GM18526 (cell line): Measurements from ENCODE around the gene CDK10.

ENCODE experiments used
- POLR2A ChIP-seq: IDR thresholded peaks from 3 replicates; pipeline ENCODE4 v1.6.1; 2011; ENCODE audit not compliant: insufficient read length; ENCODE audit errors: extremely low read depth

The CDK10 gene

DNA sequence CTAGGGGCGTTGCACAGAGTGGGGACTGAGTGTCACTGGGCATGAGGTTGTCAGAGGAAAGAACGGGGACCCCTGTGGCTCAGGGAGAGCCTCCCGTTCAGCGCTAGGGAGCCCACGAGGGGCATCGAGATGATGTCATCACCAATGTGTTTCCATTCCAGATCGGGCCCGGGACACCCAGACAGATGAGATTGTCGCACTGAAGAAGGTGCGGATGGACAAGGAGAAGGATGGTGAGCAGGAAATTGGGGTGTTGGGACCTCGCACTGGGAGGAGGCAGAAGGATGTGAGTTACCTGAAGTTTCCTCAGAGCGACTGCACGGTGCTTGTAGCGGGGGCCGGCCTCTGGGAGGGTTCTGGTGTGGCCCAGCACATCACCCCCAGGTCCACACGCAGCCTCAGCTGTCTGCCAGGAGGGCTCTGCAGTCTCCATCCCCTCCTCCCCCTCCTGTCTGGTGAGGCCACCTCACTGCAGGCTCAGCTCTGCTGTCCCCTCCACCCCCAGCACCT is 4.0 kb downstream of the CDK10 start:
- TF ChIP-seq POLR2A = no peak

GRCh38 chr16:89691231-89691985 is 4.9 kb downstream of the CDK10 start:
- no peak for TF ChIP-seq POLR2A

- TF ChIP-seq POLR2A = no peak
These were observed 5.6 kb downstream of the CDK10 start for GRCh38 chr16:89691986-89692569.

GRCh38 chr16:89693289-89693731 is 6.8 kb downstream of the CDK10 start:
- TF ChIP-seq POLR2A = no peak

- no peak for TF ChIP-seq POLR2A
These were observed 7.7 kb downstream of the CDK10 start for GRCh38 chr16:89693931-89694783.

- TF ChIP-seq POLR2A = no peak
These were observed 8.8 kb downstream of the CDK10 start for GRCh38 chr16:89695086-89695874.

- TF ChIP-seq POLR2A = no peak
These were observed 9.6 kb downstream of the CDK10 start for GRCh38 chr16:89695875-89696669.

DNA sequence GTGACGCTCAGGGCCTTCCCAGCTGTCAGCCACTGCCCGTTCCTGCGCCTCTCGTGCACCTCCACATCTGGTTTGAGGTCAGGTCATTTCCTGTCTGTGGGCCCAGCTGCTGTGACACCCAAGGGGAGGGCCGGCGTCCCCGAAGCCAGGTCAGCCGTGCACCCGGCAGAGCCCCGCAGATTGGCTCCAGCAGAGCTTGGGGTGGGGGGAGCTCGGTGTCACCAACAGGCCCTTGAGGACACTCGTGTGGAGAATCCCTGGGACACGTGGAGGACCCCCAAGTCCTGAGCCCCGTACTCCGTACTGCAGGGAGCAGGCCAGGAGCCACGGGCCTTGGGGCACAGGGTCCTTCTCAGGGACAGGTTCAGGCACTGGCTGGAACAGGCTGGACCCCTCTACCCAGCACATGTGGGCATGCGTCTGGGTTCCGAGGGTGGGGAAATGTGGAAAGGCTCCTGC is 10.2 kb downstream of the CDK10 start:
- TF ChIP-seq POLR2A = no peak

GRCh38 chr16:89697161-89697615 is 10.7 kb downstream of the CDK10 start:
- TF ChIP-seq POLR2A = no peak

- no peak for TF ChIP-seq POLR2A
These were observed 11.3 kb downstream of the CDK10 start for GRCh38 chr16:89697616-89698331.

- TF ChIP-seq POLR2A = no peak
These were observed 13.7 kb downstream of the CDK10 start for GRCh38 chr16:89700100-89700648.

DNA sequence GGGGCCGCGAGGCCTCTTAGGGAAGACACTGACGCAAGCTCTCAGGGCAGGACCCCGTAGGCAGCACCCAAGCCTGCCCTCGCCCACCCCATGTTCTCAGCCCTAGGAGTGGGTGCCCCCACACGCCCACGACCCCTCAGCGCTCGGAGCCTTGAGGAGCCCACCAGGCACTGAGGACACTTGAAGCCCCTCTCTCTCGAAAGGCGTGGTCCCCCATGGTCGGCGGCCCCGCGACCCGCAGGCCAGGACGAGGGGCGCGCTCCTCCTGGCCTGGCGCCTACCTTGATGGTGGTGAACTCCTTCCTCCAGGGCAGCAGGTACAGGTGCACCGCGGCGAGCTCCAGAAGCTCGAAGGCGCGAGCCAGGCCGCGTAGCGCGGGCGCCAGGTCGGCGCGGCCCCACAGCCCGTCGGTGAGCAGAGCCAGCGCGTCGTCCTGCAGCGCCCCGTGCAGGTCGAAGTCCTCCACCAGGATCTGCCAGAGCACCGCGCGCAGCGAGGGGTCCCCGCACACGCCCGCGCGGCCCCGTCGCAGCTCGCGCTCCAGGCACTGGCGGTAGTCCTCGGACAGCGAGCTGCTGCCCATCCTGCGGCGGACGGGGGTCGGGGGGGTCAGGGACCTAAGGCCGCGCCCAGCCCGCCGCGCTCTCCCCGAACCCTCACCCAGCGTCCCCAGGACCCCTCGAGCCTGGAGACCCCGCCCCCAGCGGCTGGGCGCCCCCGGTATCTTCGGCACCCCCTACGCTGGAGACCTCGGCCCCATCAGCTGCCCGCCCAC is 14.3 kb downstream of the CDK10 start:
- TF ChIP-seq POLR2A = no peak
